ENCODE measurements around the gene LCN2.
A peak's percentile ranks its signal among the peaks of the same experiment; 100 is the strongest.
"Not testable (repeated sequence)": the region's sequence is repeated elsewhere in the genome, so short reads cannot be mapped to it uniquely, and the experiment has no call there.

LCN2 gene

DNA sequence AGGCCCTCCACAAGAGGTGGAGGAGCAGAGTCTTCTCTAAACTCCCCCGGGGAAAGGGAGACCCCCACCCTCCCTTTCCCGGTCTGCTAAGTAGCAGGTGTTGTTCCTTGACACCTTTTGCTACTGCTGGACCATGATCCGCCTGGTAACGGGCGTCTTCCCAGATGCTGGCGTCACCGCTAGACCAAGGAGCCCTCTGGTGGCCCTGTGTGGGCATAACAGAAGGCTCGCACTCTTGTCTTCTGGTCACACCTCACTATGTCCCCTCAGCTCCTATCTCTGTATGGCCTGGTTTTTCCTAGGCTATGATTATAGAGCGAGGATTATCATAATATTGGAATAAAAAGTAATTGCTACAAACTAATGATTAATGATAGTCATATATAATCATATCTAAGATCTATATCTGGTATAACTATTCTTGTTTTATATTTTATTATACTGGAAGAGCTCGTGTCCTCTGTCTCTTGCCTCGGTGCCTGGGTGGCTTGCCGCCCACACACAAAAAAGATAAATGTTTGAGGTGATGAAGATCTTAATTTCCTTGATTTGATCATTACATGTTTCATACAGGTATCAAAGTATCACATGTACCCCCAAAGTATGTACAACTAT lies 19.2 kb upstream of the LCN2 start:
- DNase-seq (ENCODE audit: low read depth); H3K4me3 ChIP-seq (ENCODE audit: low read length): not testable (repeated sequence)
- TF ChIP-seq, protein P1, sequence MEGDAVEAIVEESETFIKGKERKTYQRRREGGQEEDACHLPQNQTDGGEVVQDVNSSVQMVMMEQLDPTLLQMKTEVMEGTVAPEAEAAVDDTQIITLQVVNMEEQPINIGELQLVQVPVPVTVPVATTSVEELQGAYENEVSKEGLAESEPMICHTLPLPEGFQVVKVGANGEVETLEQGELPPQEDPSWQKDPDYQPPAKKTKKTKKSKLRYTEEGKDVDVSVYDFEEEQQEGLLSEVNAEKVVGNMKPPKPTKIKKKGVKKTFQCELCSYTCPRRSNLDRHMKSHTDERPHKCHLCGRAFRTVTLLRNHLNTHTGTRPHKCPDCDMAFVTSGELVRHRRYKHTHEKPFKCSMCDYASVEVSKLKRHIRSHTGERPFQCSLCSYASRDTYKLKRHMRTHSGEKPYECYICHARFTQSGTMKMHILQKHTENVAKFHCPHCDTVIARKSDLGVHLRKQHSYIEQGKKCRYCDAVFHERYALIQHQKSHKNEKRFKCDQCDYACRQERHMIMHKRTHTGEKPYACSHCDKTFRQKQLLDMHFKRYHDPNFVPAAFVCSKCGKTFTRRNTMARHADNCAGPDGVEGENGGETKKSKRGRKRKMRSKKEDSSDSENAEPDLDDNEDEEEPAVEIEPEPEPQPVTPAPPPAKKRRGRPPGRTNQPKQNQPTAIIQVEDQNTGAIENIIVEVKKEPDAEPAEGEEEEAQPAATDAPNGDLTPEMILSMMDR (conservative IDR thresholded peaks at IDR 0.05; ENCODE audit: low read length), result peak; percentile 14; the same call in 1 of the 2 replicates

- H3K4me3 ChIP-seq (ENCODE audit: low read length); DNase-seq (ENCODE audit: low read depth): not testable (repeated sequence)
Measured at GRCh38 chr9:128130651-128131050, 18.6 kb upstream of the LCN2 start.

DNA sequence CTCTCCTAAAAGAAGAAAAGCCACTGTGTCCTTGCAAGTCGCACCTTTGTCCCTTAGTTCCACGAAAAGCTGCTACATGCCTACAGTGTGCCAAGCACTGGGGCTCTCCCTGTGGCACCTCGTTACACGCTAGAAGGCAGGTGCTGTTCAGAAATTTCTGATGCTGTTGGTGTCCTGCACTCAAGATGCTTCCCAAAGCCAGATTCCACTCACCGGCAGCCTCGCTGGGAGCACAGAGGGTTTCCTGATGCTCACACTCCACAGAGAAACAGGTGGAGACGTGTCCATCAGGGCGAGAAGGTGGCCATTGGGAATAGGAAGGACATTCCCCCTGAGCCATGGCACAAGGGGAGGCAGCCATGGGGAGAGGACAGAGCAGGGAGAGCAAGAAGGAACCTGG lies 17.9 kb upstream of the LCN2 start:
- DNase-seq (ENCODE audit: low read depth); H3K4me3 ChIP-seq (ENCODE audit: low read length): not testable (repeated sequence)

DNA sequence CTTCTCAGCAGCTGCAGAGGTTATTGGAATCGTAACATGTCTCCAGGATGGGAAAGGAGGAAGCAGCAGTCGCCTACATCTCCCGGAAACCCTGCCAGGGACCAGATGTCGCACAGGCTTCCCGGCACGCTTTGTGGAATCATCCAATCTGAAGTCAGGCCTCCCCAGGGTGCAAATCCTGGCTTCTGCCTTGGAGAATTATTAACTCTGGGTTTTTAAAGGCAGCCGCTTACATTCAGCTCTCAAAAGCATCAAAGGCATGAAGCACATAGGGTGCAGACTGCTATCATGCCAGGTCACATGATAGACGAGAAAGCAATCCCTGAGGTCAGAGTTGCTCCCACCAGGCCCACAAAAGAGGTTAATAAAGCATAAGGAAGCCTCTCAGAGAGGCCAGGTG lies 17.1 kb upstream of the LCN2 start:
- H3K4me3 ChIP-seq (ENCODE audit: low read length), result not testable (repeated sequence)
- DNase-seq (ENCODE audit: low read depth), result peak; percentile 20

DNA sequence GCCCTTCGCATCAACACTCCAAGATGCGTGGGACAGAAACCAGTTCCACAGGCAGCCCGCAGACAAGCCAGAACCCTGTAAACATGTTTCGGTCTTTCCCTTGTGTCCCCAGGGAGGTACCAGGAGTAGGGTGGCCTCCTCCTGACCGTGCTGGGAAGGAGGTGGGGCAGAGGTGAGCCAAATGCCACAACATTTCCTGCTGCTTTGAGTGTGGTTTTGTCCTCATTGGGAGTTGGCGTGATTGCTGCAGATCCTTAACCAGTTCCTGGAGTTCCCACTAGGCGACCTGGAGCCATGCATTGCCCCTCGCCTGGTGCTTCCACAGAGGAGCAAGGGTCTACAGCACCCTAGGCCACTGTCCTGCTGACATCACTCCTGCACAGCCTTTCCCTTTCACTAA lies 13.7 kb upstream of the LCN2 start:
- DNase-seq (ENCODE audit: low read depth); H3K4me3 ChIP-seq (ENCODE audit: low read length): not testable (repeated sequence)

- H3K4me3 ChIP-seq (ENCODE audit: low read length), result no peak overlapping the region
- TF ChIP-seq, protein P1 (conservative IDR thresholded peaks at IDR 0.05; ENCODE audit: low read length), result no peak
- DNase-seq (ENCODE audit: low read depth), result peak; percentile 75
Measured at GRCh38 chr9:128136816-128137793, 12.1 kb upstream of the LCN2 start.

- TF ChIP-seq, protein P1 (conservative IDR thresholded peaks at IDR 0.05; ENCODE audit: low read length), result no peak
- no peak overlapping the region for H3K4me3 ChIP-seq (ENCODE audit: low read length)
- no peak for DNase-seq (ENCODE audit: low read depth)
Measured at GRCh38 chr9:128138001-128138400, 11.3 kb upstream of the LCN2 start.

DNA sequence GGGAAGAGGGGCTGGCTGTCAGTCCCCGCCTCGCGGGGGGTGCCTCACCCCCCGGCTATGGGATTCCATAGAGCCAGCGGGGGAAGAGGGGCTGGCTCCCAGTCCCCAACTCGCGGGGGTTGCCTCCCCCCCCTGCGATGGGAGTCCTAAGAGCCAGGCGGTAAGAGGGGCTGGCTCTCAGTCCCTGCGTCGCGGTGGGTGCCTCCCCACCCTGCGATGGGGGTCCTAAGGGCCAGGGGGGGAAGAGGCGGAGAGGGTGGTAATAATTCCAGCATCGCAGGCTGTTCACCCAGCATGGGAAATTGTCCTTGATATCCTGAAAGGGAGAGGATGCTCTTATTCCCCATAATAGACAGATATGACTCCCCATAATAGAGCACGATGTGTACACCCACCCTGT lies 9.6 kb upstream of the LCN2 start:
- H3K4me3 ChIP-seq (ENCODE audit: low read length), result no peak overlapping the region
- TF ChIP-seq, protein P1 (conservative IDR thresholded peaks at IDR 0.05; ENCODE audit: low read length), result no peak
- no peak for DNase-seq (ENCODE audit: low read depth)

DNA sequence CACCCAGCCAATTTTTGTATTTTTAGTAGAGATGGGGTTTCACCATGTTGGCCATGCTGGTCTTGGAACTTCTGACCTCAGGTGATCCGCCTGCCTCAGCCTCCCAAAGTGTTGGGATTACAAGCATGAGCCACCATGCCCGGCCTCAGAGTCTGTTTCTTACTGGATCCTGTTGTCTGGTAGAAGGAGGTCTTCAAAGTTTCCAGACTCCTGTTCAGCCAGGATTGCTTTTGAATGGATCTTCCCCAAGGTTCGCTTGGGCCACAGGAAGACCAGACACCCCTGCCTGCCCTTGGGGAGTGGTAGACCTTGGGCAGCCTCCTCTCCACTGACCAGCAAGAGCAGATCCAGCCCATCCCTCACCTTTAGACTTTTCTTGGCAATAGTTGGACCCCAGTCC lies 7.6 kb upstream of the LCN2 start:
- H3K4me3 ChIP-seq (ENCODE audit: low read length), result no peak overlapping the region
- TF ChIP-seq, protein P1 (conservative IDR thresholded peaks at IDR 0.05; ENCODE audit: low read length), result no peak

More for the DNA sequence above, 7.6 kb upstream of the LCN2 start:
- no peak for DNase-seq (ENCODE audit: low read depth)
